Endodermal cell (in vitro differentiated cells): ENCODE measurements around the gene HMGXB3. TPM values are rescaled to one million over a fixed set of nuclear protein-coding genes. Genes with fewer than 3 reads are reported as not detected.
"Not testable (repeated sequence)": the region's sequence is repeated elsewhere in the genome, so short reads cannot be mapped to it uniquely, and the experiment has no call there.

Source experiments
- DNase-seq: peaks from one replicate; pipeline ENCODE4 v3.0.0-alpha.2; 2017
- H3K27ac ChIP-seq: 2 replicates; pipeline ENCODE4 v1.5.1; 2013; ENCODE audit warnings: mild to moderate bottlenecking, low read depth, low read length, moderate library complexity
- H3K27me3 ChIP-seq: 2 replicates; pipeline ENCODE4 v1.6.1; 2013; ENCODE audit warnings: mild to moderate bottlenecking, low read length, moderate library complexity; ENCODE audit not compliant: insufficient read depth, control insufficient read depth, poor library complexity, severe bottlenecking
- H3K36me3 ChIP-seq: 2 replicates; pipeline ENCODE4 v1.7.0; 2013; ENCODE audit warnings: mild to moderate bottlenecking, low read length, moderate library complexity; ENCODE audit not compliant: control insufficient read depth, insufficient read depth
- H3K4me1 ChIP-seq: one replicate; pipeline ENCODE4 v1.7.0; 2013; ENCODE audit warnings: low read length; ENCODE audit not compliant: control insufficient read depth, insufficient read depth
- H3K4me3 ChIP-seq: 2 replicates; pipeline ENCODE4 v1.5.1; 2013; ENCODE audit warnings: mild to moderate bottlenecking, low read length, moderate library complexity
- H3K9ac ChIP-seq: 2 replicates; pipeline ENCODE4 v1.6.1; 2013; ENCODE audit warnings: mild to moderate bottlenecking, low read length, moderate library complexity; ENCODE audit not compliant: poor library complexity, severe bottlenecking; ENCODE audit errors: extremely low read depth
- H3K9me3 ChIP-seq: 2 replicates; pipeline ENCODE4 v1.6.1; 2013; ENCODE audit warnings: mild to moderate bottlenecking, low read length, moderate library complexity; ENCODE audit not compliant: control insufficient read depth
- H3K27ac Mint-ChIP-seq: 2 replicates; pipeline ENCODE4 v1.8.0; 2020; ENCODE audit warnings: mixed read lengths
- H3K27me3 Mint-ChIP-seq: 2 replicates; pipeline ENCODE4 v1.8.0; 2021; ENCODE audit warnings: mild to moderate bottlenecking, mixed read lengths; ENCODE audit not compliant: insufficient read depth
- H3K36me3 Mint-ChIP-seq: 2 replicates; pipeline ENCODE4 v1.8.0; 2020; ENCODE audit warnings: low read depth, mixed read lengths
- H3K4me1 Mint-ChIP-seq: 2 replicates; pipeline ENCODE4 v1.8.0; 2020; ENCODE audit warnings: mixed read lengths
- H3K4me3 Mint-ChIP-seq: 2 replicates; pipeline ENCODE4 v1.8.0; 2020; ENCODE audit warnings: mild to moderate bottlenecking, moderate library complexity, mixed read lengths
- H3K9me3 Mint-ChIP-seq: 2 replicates; pipeline ENCODE4 v1.8.0; 2020; ENCODE audit warnings: mild to moderate bottlenecking, mixed read lengths
- CTCF ChIP-seq: fragments of 200-600 bp; sonication (generic); conservative IDR thresholded peaks from 2 replicates; pipeline ENCODE4 v1.5.0; 2021; ENCODE audit warnings: antibody characterized with exemption, mild to moderate bottlenecking
- WGBS, 2 experiments: methylation state at CpG; one replicate each; pipeline versions ENCODE4 v1.1.5 to v1.1.7; 2013; ENCODE audit warnings: missing lambda C conversion rate in 2 of 2, mixed read lengths in 1 of 2; ENCODE audit not compliant: insufficient coverage in 1 of 2, insufficient read length in 1 of 2; 5-methylcytosine and 5-hydroxymethylcytosine counted together
- total RNA-seq, 2 donors: library from RNA; stranded (reverse); fragmentation: NEBNext Ultra II Directional in 1 of 2; extraction: Animal tissue kit (Norgen Biotek cat#: 25700) in 1 of 2; gene quantifications; 2 replicates in 1 of 2; 3 replicates in 1 of 2; pipeline ENCODE4 v1.2.1, GENCODE V29; 2021

Gene HMGXB3
- total RNA-seq, 2 donors from 2014 or later: 41.0 to 43.5 TPM

DNA sequence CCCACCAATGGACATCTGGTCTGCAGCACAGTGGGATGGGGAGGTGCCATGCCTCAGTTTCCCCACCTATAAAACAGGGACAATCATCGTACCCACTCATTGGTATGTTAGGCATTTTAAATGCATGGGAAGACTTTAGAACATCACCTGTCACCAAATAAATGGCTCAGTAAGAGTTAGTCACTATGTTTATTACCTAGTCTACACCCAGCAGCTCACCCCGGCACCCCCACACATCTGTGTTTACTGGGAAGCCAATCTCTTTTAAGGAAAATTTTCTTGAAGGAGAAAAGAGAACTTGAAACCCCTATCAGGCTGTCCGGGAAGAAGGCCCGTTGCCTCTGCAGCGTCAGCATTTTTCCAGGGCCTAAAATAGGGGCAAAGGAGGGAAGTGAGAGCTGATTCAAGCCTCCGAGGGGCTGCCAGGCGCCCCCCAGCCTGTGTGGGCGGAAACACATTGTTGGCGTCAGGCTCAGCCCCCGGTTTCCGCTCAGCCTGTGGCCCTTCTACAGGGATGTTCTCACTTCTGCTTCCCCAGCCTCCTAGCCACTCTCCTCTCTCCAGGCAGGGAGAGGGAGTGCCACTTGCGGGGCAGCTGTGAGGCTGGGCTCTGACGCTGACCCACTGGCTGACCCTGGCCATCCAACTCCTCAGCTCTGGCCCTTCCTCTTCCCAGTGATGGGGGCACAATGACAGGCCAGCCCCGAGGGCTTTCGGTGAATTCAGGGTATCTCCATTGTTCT, 81.2 kb downstream of the HMGXB3 start:
- Histone ChIP-seq H3K9ac (no peak overlapping the region), H3K4me1 (peaks cover 19% of the 10 kb centered on the region), H3K27ac (no peak overlapping the region), H3K36me3 (no peaks in the 10 kb centered on the region), H3K9me3 (no peaks in the 10 kb centered on the region), H3K4me3 (no peak overlapping the region), H3K27me3 (peaks cover 1% of the 10 kb centered on the region)
- H3K27ac Mint-ChIP-seq: no peak overlapping the region
- peaks cover 11% of the 10 kb centered on the region for H3K27me3 Mint-ChIP-seq
- peak; percentile 56 for DNase-seq
- peaks cover 16% of the 10 kb centered on the region for H3K4me1 Mint-ChIP-seq
- no peak overlapping the region for H3K4me3 Mint-ChIP-seq
- 54 to 55% methylated on average over 11 to 15 of the region's 15 CpGs for WGBS, 2 experiments
- TF ChIP-seq CTCF: no peak
- no peaks in the 10 kb centered on the region for H3K36me3 Mint-ChIP-seq
- H3K9me3 Mint-ChIP-seq: no peaks in the 10 kb centered on the region

DNA sequence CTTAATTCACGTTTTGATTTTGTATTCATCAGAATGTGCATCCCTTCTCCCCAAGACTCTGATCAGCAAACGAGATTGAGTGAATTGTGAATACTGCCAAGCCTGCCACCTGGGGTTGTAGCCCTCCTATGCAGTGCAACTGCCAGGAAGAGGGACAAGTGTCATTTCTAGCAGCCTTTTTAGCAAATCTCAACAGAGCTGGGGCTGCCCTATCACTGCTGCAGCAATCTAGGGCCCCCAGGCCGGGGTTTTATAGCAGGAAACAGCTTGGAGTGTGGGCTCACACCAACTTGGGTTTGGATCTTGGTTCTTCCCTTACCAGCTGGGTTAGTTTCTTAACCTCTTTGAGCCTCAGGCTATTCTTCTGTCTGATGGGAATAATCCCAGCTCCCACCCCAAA, 81.8 kb downstream of the HMGXB3 start:
- DNase-seq: peak; percentile 49
- Mint-ChIP-seq H3K27ac (no peak overlapping the region), H3K27me3 (peaks cover 11% of the 10 kb centered on the region), H3K4me3 (no peak overlapping the region), H3K36me3 (no peaks in the 10 kb centered on the region), H3K9me3 (no peaks in the 10 kb centered on the region), H3K4me1 (peaks cover 19% of the 10 kb centered on the region)
- WGBS, 2 experiments: 41 to 57% methylated on average over 3 of the region's 3 CpGs
- peaks cover 19% of the 10 kb centered on the region for H3K4me1 ChIP-seq
- H3K36me3 ChIP-seq: no peaks in the 10 kb centered on the region
- H3K9me3 ChIP-seq: no peaks in the 10 kb centered on the region
- H3K27me3 ChIP-seq: no peaks in the 10 kb centered on the region
- H3K4me3 ChIP-seq: no peak overlapping the region
- H3K9ac ChIP-seq: no peak overlapping the region
- TF ChIP-seq CTCF: no peak
- no peak overlapping the region for H3K27ac ChIP-seq

GRCh38 chr5:150082889-150083288, 82.3 kb downstream of the HMGXB3 start:
- Histone ChIP-seq H3K9me3 (no peaks in the 10 kb centered on the region), H3K27ac (no peak overlapping the region), H3K4me3 (no peak overlapping the region), H3K9ac (no peak overlapping the region), H3K36me3 (no peaks in the 10 kb centered on the region), H3K4me1 (peaks cover 19% of the 10 kb centered on the region), H3K27me3 (no peaks in the 10 kb centered on the region)
- Mint-ChIP-seq H3K27ac (no peak overlapping the region), H3K9me3 (no peaks in the 10 kb centered on the region), H3K27me3 (peaks cover 11% of the 10 kb centered on the region), H3K36me3 (no peaks in the 10 kb centered on the region), H3K4me3 (no peak overlapping the region), H3K4me1 (peaks cover 19% of the 10 kb centered on the region)
- DNase-seq: peak; percentile 38
- TF ChIP-seq CTCF: no peak
- WGBS, 2 experiments: 84 to 96% methylated on average over 5 to 6 of the region's 6 CpGs

DNA sequence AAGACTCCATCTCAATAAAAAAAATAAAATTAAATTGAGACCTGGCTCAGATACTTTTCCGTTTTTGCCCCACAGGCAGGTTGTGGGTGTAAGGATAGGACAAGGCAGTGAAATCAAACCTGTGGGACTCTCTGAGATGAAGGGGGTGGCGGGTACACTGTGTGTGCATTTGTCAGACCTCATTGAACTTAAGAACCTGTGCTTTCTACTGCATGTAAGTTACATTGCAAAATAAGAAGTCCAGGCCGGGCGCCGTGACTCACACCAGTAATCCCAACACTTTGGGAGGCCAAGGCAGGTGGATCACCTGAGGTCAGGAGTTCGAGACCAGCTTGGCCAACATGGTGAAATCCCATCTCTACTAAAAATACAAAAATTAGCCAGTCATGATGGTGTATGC, 84.2 kb downstream of the HMGXB3 start:
- H3K4me3 Mint-ChIP-seq, H3K27ac Mint-ChIP-seq, H3K4me3 ChIP-seq, H3K36me3 Mint-ChIP-seq, H3K9me3 ChIP-seq, H3K36me3 ChIP-seq, H3K27ac ChIP-seq, H3K9ac ChIP-seq, DNase-seq, H3K27me3 ChIP-seq, H3K9me3 Mint-ChIP-seq: not testable (repeated sequence)
- Mint-ChIP-seq H3K4me1 (peaks cover 19% of the 10 kb centered on the region), H3K27me3 (peaks cover 15% of the 10 kb centered on the region)
- peaks cover 19% of the 10 kb centered on the region for H3K4me1 ChIP-seq
- 91 to 95% methylated on average over 5 to 6 of the region's 6 CpGs for WGBS, 2 experiments
